Epithelial cell of prostate (primary cell): ENCODE measurements around the gene TMEM120B.
"Not testable (repeated sequence)": the region's sequence is repeated elsewhere in the genome, so short reads cannot be mapped to it uniquely, and the experiment has no call there.

Experiments
- DNase-seq: peaks from one replicate; pipeline ENCODE4 v3.0.0-alpha.2; 2011; ENCODE audit warnings: low read depth, low spot score
- H3K27ac ChIP-seq: fragments of 450-650 bp; 2 replicates; pipeline ENCODE4 v1.5.1; 2017; ENCODE audit warnings: mild to moderate bottlenecking

Gene TMEM120B

GRCh38 chr12:121738340-121738858 lies 25.8 kb downstream of the TMEM120B start:
- no peak overlapping the region for H3K27ac ChIP-seq
- no peak for DNase-seq

DNA sequence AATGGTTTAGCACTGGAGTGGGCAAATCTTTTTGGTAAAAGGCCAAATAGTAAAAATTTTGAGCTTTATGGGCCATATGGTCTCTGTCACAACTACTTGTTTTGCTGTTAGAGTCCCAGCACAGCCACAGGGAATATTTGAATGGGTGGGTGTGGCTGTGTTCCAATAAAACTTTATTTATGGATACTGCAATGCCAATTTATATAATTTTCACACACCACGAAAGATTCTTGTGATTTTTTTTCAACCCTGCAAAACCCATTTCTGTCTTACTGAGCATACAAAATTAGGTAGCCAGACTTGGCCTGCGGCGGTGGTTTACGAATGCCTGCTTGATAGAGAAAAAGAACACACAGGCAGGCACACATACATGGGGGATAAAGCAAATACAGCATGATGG lies 28.3 kb downstream of the TMEM120B start:
- DNase-seq: no peak
- no peak overlapping the region for H3K27ac ChIP-seq

- no peak for DNase-seq
Observed at GRCh38 chr12:121741743-121742142, 29.2 kb downstream of the TMEM120B start.

GRCh38 chr12:121745545-121745944 lies 33.0 kb downstream of the TMEM120B start:
- H3K27ac ChIP-seq, DNase-seq: not testable (repeated sequence)

More at GRCh38 chr12:121741743-121742142, 29.2 kb downstream of the TMEM120B start:
- H3K27ac ChIP-seq: no peak overlapping the region

- H3K27ac ChIP-seq: no peak overlapping the region
- DNase-seq: no peak
Observed at GRCh38 chr12:121748218-121748570, 35.6 kb downstream of the TMEM120B start.

GRCh38 chr12:121748571-121749265 lies 36.2 kb downstream of the TMEM120B start:
- no peak for DNase-seq
- H3K27ac ChIP-seq: no peak overlapping the region

DNA sequence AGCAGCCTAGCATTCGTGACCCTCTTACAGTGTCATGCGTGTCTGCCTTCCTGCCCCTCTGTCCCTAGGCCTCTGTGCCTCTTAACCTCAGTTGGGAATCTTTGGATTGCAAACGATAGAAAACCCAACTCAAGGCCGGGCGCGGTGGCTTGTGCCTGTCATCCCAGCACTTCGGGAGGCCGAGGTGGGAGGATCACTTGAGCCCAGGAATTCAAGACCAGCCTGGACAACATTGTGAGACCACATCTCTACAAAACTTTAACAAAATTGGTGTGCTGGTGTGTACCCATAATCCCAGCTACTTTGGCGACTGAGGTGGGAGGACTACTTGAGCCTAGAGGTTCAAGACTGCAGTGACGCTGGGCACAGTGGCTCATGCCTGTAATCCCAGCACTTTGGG lies 36.7 kb downstream of the TMEM120B start:
- DNase-seq: no peak

DNA sequence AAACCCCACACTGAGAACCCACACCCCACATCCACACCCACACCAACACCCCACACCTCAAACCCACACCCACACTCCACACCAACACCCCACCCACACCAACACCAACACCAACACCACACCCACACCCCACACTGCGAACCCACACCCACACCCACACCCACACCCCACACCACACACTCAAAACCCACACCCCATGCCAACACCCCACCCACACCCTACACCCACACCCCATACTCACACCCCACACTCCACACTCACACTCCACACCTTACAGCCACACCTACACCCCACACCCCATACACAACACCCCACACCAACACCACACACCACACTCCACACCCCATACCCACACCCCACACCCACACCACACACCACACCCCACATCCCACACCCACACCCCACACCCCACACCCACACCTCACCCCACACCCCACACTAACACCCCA lies 38.0 kb downstream of the TMEM120B start:
- H3K27ac ChIP-seq: no peak overlapping the region
- no peak for DNase-seq

More for the DNA sequence above, 36.7 kb downstream of the TMEM120B start:
- no peak overlapping the region for H3K27ac ChIP-seq

GRCh38 chr12:121751034-121751433 lies 38.5 kb downstream of the TMEM120B start:
- DNase-seq: no peak
- H3K27ac ChIP-seq: no peak overlapping the region

DNA sequence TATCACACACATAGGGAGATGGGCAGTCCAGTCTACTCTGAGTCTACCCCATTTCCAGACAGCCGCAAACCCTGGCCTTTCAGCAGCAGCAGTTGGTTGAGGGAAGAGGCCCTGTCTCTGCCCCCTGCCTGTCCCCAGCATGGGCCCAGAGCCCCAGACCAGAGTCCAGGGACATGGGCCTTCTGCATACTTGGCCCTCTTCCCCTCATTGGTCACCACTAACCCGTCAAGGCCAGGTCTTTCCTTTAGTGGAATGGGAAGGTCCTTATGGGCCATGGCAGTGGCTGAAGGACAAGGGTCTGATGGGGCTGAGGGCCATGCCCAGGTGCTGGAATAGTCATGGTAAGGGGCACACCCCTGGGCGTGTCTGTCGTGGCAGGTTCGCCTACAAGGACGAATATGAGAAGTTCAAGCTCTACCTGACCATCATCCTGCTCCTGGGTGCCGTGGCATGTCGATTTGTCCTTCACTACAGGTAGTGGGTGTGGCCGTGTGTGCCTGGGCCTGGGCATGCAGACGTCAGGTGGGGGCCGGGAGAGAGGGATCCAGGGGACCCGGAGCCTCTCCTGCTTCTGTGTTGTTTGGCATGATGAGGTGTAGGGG lies 39.3 kb downstream of the TMEM120B start:
- no peak for DNase-seq
- H3K27ac ChIP-seq: no peak overlapping the region

GRCh38 chr12:121753844-121754264 lies 41.3 kb downstream of the TMEM120B start:
- no peak for DNase-seq
- no peak overlapping the region for H3K27ac ChIP-seq

GRCh38 chr12:121754836-121755235 lies 42.3 kb downstream of the TMEM120B start:
- DNase-seq: no peak

GRCh38 chr12:121755591-121755990 lies 43.0 kb downstream of the TMEM120B start:
- DNase-seq: no peak
- no peak overlapping the region for H3K27ac ChIP-seq

More at GRCh38 chr12:121754836-121755235, 42.3 kb downstream of the TMEM120B start:
- H3K27ac ChIP-seq: no peak overlapping the region

- H3K27ac ChIP-seq, DNase-seq: not testable (repeated sequence)
Observed at GRCh38 chr12:121758536-121758935, 46.0 kb downstream of the TMEM120B start.

DNA sequence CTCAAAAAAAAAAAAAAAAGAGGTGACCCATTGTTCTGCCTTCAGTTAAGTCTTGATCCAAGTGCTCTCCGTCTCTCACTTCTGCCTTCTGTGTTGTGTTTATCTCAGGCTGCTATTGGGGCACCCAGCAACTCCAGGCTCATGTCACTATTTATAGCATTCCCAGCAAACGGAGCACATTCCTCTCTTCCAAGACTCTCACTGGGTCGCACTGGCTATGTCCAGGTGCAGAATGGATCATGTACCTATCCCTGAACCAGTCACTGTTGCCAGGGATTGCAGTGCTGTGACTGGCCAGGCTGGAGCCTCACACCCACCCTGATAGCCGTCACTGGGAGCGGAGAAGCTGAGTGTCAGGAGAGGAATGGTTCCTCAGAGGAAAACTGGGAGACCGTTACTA lies 49.7 kb downstream of the TMEM120B start:
- H3K27ac ChIP-seq: no peak overlapping the region
- no peak for DNase-seq

DNA sequence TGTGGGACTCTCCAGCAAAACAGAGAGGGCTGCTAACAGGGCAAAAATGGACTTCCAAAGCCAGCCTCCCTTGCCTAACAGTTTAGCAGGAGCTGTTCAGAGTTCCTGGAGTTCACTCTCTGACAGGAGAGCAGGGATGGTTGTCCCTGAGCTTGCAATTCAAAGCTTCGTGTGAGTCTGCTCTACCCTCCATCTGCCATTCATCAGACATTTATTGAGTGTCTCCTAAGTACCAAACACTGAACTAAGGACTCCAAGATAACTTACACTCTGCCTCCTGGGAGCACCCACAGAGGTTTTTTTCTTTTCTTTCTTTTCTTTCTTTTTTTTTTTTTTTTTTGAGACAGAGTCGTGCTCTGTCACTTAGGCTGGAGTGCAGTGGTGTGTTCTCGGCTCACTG lies 52.3 kb downstream of the TMEM120B start:
- no peak for DNase-seq
- H3K27ac ChIP-seq: no peak overlapping the region

DNA sequence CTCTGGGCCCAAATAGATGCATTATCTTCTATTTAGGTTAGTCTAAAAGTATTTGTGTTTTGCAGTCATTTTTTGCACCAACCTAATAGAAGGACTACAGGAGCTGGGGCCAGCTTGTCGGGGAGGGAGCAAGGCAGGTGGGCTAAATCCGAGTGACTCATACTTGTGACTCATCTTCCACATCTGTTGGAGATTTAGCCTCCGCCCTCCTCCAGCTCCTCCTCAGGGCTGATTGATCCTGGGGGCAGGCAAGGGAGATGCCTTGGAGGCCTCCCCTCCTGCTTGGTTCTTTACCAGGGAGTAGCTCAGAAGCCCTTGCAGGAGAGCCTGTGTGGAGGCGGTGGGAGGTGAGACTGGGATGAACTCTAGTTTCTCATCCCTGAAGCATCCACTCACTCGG lies 53.0 kb downstream of the TMEM120B start:
- H3K27ac ChIP-seq: no peak overlapping the region
- DNase-seq: no peak

DNA sequence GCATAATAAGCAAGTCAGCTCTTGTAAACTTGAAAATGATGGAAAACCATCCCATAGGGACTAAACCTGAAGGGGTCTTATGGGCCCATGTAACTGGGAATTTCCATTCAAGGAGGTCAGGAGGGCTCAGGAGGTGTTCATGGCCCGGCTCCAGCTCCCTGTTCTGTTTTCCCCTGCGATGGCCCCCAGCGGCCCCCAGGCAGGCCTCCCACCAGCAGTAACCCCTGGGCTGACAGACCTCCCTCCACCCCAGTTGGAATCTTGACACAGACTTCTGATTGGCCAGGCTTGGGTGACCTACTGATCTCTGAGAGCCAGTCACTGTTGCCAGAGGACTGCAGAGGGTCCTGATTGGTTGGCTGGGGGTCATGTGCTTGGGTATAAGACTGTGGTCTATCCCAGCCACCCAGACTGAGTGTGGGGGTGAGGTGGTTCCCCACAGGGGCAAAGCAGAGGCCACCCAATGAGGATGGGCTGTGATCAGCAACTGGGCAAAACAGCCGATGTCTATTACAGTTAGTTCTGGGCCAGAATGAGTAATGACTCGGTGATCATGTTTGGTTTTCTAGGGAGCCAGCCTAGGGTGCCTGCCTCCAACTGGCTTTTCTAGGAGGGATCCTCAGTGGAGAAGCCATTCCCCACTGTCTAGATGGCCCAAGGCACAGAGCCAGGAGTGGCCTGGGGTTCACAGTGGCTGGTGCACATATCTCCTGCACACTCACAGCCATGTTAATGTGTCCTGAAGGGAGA lies 53.9 kb downstream of the TMEM120B start:
- no peak for DNase-seq
- no peak overlapping the region for H3K27ac ChIP-seq

DNA sequence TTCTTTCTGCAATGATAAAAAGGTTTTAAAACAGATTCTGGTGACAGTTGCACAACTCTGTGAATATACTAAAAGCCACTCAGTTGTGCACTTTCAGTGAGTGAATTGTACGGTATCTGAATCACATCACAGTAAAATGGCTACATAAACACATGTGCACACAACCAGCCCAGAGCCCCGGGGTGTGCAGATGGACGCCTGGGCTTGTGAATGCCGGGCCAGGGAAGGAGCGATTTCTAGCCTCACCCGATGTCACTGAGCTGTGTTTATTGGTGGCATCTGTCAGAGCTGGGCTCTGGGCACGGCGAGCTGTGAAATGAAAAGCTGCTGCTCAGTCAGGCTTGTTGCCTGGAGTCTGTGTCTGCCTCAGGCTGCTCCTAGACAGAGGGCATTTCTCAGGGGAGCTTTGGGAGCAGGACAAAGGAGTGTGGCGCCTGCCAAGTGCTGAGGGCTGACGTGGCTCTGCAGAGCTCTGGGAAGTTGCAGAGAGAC lies 55.0 kb downstream of the TMEM120B start:
- H3K27ac ChIP-seq: no peak overlapping the region
- DNase-seq: no peak

- H3K27ac ChIP-seq: no peak overlapping the region
- DNase-seq: no peak
Observed at GRCh38 chr12:121769297-121769830, 56.8 kb downstream of the TMEM120B start.
